Esophagus squamous epithelium (tissue), 4 donors: Measurements from ENCODE around the gene ZNF384.

Source experiments
- CTCF ChIP-seq, 6 experiments: fragments of 450-650 bp in 4 of 6; fragments of 200-600 bp in 2 of 6; sonication (generic) in 2 of 6; IDR thresholded peaks; one replicate each; pipeline ENCODE4 v1.5.1; 2016 to 2019; ENCODE audit warnings: antibody characterized with exemption in 6 of 6, mild to moderate bottlenecking in 4 of 6, moderate library complexity in 4 of 6
- POLR2A ChIP-seq, 4 donors: fragments of 450-650 bp; IDR thresholded peaks; one replicate each; pipeline ENCODE4 v1.6.1; 2017; ENCODE audit warnings: antibody characterized with exemption in 4 of 4, mild to moderate bottlenecking in 4 of 4, moderate library complexity in 3 of 4

GRCh38 chr12:6692888-6693287 lies 3.7 kb upstream of the ZNF384 start:
- TF ChIP-seq CTCF (IDR thresholded peaks at IDR 0.05) (no peak), POLR2A (IDR thresholded peaks at IDR 0.05) (no peak)
